T-helper 2 cell treated with Interferon-gamma antibody and Interleukin-4, amounts not matched to agents 100 ng/mL and 5 ng/mL, for 36 hours (primary cell): Measurements from ENCODE around the gene DLL3. TPM values are rescaled to one million over a fixed set of nuclear protein-coding genes. Genes with fewer than 3 reads are reported as not detected.

Experiments
- intact Hi-C: fragments of 100-400 bp; cut with micrococcal nuclease; formaldehyde crosslinking; loops from one replicate; pipeline ENCODE4 v1.15.1; 2023
- total RNA-seq: library from RNA; stranded (reverse); gene quantifications from 2 replicates; pipeline ENCODE4 v1.2.3, GENCODE V29; 2022

DLL3 gene
- total RNA-seq, 1 donor from 2014 or later: 0.73 TPM

DNA sequence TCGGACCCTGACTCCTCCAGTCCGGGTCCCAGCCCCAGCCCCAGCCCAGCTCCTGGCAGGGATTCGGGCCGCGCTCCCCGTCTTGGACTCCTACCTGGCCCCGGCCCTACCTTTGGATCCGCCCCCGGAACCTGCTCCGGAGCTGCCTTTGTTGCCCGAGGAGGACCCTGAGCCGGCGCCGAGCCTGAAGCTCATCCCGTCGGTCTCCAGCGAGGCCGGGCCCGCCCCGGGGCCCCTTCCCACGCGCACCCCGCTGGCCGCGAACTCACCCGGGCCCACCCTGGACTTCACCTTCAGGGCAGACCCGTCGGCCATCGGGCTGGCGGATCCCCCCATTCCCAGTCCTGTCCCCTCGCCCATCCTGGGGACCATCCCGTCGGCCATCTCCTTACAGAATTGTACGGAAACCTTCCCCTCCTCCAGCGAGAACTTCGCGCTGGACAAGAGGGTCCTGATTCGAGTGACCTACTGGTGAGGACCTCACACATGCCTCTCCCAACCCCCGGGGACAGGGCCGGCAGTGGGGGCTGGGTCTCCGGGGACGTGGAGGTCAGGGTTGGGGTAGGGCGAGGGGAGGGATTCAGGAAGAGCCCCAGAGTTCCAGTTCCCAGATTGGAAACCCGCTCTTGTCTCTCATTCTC lies 16.9 kb downstream of the DLL3 start:
- intact Hi-C loops: no loop called here

DNA sequence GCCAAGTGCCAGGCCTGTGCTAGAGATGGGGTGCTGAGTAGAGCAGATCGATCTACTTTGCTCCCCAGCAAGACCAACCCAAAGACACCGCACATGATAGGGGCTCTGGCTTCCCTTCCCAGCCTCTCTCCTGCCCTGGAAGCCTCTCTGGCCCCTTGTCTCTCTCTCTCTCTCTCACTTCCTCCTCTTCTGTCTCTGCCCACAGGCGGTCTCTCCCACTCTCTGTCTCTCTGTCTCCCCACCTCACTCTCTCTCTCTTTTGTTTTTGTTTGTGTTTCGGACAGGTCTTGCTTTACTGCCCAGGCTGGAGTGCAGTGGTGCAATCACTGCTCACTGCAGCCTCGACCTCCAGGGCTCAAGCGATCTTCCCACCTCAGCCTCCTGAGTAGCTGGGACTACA lies 17.5 kb downstream of the DLL3 start:
- intact Hi-C loops: no loop called here

DNA sequence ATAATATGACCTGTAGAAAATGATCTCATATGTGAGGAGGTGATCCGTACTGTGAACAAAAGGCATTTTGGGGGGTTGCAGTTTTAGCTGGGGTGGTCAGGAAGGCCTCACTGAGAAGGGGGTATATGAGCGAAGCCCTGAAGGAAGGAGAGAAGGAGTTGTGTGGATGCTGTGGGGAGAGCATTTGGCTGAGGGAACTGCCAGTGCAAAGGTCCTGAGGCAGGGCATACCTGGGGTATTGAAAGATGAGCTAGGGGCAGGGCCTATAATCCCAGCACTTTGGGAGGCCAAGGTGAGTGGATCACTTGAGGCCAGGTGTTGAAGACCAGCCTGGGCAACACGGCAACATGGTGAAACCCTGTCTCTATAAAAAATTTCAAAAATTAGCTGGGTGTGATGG lies 18.7 kb downstream of the DLL3 start:
- intact Hi-C loops: no loop called here

DNA sequence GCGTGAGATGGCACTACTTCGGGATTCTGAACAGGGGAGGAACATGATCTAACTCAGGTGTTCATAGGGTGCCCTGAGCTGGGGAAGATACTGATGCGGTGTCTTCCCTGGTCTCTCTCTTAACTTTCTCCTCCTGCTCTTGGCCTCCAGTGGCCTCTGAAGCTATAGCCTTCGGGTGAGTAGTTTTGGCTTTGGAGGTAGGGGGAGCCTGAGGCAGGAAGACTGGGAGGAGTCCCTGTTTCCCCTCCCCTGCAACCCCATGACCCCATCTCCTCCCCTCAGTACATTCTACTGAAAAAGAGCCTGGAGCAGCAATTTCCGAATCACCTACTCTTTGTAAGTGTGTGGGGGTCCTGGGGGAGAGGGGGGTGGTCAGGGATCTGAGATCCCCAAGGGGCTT lies 19.7 kb downstream of the DLL3 start:
- intact Hi-C loops: no loop called here

DNA sequence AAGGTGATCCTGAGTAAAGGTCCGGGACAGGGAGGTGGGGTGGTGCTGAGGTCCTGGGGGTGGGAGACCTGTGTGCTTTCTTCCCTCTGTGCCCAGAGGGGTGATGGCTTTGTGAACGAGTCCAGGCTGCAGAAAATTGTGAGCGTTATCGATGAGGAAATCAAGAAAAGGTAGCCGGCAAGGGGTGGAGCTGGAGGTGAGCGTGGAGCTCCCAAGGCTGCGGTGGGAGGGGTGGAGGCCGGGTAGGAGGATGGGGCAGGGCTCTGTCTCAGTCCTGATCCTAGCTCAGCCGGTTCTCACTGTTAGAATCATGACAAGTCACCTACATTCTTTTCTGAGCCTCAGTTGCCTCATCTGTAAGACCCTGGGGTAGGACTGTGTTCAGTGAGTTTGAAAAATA lies 20.2 kb downstream of the DLL3 start:
- intact Hi-C loops: no loop called here

DNA sequence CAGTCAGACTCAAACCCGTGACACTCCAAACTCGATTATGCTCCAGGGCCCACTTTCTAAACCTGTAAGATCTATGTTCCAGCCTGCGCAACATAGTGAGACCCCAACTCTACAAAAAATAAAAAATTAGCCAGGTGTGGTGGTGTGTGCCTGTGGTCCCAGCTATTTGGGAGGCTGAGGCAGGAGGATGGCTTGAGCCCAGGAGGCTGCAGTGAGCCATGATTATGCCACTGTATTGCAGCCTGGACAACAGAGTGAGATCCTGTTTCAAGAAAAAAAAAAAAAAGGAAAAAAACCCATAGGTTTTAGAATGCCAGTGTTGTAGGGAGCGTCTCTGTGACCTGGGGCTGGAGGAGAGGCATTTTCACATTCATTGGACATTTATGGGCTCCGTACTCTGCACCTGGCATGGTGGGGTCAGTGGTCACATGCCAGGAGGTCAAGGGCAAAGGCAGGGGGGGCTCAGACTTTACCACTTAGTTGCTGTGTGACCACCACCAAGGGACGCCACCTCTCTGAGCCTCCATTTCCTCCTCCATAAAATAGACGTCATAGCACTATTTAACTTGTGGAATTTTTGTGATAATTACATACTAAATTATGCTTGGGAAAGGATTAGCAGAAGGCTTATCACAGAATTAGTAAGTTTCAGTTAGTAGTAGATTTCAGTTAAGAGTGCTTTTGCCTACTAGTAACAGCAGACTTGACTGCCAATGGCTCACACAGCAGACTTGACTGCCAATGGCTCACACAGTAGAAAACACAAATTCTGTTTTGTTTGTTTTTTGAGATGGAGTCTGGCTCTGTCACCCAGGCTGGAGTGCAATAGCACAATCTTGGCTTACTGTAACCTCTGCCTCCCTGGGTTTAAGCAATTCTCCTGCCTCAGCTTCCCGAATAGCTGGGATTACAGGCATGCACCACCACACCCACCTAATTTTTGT lies 22.1 kb downstream of the DLL3 start:
- intact Hi-C loops: no loop called here

DNA sequence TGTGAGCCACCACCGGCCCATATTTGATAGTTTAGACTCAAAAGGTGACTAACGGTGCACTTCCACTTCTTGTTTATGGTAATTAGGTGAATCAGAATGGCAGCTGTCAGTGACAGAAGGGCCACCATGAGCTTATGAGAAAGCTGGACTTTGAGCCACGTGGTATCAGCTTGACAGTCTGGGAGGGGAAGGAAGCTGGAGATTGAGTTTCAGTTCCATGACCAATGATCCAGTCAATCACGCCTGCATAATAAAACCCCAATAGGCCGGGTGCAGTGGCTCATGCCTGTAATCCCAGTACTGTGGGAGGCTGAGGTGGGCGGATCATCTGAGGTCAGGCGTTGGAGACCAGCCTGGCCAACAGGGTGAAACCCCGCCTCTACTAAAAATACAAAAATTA lies 25.7 kb downstream of the DLL3 start:
- intact Hi-C loops: no loop called here

DNA sequence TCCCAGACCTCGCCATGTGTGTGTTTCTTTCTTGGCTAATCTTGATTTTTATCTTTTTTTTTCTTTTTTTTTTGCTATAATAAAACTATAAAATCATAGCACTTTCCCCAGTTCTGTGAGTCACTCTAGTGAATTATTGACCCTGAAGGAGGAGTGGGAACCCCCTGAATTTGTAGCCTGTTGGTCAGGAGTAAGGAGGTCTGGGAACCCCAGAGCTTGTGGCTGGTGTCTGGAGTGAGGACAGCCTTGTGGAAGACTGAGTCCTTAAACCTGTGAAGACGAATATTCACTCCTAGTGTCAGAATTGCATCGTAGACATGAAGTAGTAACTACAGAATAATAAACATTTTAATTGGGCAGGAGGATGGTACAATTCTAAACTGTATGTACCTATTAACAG lies 26.5 kb downstream of the DLL3 start:
- intact Hi-C loops: no loop called here

DNA sequence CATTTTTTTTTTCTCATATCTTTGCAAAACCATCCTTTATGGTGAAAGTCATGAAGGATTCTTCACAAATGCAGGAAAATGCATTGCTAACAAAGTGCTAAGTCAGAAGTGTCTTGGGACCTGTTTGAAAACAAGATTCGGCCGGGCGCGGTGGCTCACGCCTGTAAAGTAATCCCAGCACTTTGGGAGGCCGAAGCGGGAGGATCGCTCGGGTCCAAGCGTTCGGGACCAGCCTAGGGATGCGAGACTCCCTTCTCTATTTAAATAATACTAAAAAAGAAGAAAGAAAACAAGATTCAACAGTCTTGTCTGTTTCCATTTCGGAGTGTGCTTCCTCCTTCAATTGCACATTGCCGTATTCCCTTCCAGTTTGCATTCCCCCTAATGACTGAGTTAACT lies 33.1 kb downstream of the DLL3 start:
- intact Hi-C loops: loop anchor here (1.0 to 10.0 kb wide), 7 partner anchors 29 to 407 kb away; partner anchors contain the start of genes PAK4, PLEKHG2 and TIMM50

DNA sequence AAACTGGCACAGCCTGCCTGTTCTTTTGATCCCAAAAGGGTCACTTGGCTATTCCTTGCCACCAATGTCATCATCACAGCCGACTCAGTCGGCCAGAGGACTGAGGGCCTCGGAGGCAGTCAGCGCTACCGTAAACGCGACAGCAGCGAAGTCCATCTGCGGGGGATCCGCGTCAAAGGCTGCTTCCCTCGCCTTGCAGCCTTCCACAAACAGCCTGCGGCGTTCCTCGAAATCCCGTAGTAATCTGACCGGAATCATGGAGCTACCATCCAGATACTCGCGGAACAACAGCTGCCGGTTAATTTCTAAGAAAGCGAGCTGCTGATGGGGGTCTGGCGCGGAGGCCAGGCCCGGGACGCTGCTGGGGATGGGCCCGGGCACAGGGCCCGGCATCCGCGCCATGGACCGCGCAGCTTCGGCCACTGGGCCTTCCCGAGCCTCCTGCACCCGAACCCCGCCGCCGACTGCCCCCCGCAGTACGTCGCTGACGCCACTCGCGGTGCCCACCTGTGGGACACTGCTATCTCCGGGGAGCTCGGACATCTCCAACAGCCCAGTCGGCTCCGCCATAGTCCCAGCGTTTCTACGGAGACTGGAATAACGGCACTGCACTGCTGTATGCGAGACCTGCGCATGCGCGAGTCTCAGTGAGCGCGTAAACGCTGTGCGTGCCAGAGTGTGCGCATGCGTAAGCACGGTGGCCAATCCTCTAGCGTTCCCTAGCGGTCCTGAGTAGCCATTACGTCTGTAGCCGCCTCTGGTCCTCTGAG lies 33.7 kb downstream of the DLL3 start, which contains the start of gene EID2B:
Gene EID2B (minus strand): TSS at position 620 of the 770 bp plus-strand sequence. CDS start 50 bp downstream, at position 570.
- intact Hi-C loops: loop anchor here (1.0 to 10.0 kb wide), 7 partner anchors 29 to 408 kb away; partner anchors contain the start of genes PAK4, PLEKHG2 and TIMM50

DNA sequence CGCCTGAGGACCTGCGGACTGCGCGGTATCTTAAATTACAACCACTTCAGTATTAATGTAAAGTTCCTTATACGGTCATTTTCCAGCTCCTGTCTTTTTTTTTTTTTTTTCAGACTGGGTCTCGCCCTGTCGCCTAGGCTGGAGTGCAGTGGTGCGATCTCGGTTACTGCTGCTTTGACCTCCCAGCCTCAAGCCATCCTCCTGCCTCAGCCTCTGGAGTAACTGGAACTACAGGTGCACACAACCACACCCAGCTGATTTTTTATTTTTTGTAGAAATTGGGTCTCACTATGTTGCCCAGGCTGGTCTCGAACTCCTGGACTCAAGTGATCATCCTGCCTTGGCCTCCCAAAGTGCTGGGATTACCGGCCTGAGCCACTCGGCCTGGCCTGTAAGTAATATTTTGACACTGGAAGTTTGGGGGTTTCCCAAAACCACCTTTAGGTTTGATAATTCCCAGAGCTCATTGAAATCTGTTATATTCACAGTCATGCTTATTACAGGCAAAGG lies 34.3 kb downstream of the DLL3 start:
- intact Hi-C loops: loop anchor here (2.0 to 10.0 kb wide), 3 partner anchors 52 to 408 kb away; partner anchors contain the start of genes PAK4 and TIMM50

DNA sequence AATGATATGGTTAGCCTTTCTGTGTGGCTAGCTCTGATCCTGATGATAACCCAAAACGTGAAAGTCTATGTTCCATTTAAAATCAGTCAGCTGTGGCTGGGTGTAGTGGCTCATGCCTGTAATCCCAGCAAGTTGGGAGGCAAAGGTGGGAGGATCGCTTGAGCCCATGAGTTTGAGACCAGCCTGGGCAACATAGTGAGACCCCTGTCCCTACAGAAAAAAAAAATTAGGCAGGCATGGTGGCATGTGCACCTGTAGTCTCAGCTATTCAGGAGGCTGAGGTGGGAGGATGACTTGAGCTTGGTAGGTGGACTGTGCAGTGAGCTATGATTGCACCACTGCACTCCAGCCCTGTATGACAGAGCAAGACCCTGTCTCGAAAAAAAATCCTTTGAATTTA lies 35.0 kb downstream of the DLL3 start:
- intact Hi-C loops: loop anchor here (2.0 to 10.0 kb wide), 3 partner anchors 53 to 409 kb away; partner anchors contain the start of genes PAK4 and TIMM50

DNA sequence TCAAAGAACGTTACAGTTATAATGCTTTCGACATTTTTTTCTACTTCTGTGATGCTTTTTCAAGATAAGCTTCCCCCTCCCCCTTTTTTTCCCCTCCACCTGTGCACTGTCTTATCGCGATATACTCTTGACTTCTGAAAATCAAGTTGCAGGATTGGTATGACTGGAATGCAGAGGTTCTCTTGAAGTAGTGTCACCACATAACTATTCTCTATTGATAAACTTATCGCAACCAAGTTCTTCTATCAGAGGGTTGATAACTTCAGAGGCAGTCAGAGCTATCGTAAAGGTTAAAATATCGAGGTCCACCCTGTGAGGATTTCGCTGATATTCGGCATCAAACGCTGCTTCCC lies 40.4 kb downstream of the DLL3 start:
- intact Hi-C loops: loop anchor here (10.0 kb wide), 1 partner anchor 414 kb away; the partner anchor contains the start of gene PAK4

DNA sequence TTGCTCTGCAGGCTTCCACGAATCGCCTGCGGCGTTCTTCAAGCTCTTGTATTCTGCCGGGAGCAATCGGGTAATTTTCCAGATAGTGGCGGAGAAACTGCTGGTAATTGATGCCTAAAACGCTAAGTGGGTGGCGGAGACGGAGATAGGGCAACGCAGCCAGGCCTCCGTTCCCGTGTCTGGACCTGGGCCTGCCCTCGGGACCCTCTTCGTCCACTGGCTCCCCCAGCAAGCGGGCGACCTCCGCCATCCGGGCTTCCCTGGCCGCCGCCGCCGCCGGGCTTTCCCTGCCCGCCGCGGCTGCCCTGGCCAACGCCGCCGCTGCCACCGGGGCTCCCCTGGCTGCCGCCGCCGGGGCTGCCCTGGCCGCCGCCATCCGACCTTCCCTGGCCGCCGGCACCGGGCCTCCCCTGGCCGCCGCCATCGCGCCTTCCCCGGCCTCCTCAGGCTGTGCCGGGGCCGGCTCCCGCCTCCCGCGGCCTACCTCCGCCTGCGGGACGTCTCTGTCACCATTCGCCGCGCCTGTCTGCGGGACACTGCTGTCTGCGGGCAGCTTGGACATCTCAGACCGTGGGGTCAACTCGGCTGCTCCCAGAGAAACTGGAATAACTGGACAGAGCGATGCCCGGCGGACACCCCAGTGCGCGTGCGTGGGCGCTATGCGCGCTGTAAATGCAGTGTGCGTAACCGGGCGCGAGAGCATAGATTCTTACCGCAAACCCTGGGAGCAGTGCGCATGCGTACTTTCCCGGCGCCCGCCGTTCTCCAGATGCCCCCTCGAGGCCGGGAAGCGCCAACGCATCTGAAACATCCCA lies 41.0 kb downstream of the DLL3 start, which contains the start of gene EID2:
Gene EID2 (minus strand): TSS at position 644 of the 815 bp plus-strand sequence. CDS start 82 bp downstream, at position 562.
- intact Hi-C loops: loop anchor here (5.0 to 10.0 kb wide), 2 partner anchors 308 to 415 kb away; partner anchors contain the start of genes FBL and PAK4

DNA sequence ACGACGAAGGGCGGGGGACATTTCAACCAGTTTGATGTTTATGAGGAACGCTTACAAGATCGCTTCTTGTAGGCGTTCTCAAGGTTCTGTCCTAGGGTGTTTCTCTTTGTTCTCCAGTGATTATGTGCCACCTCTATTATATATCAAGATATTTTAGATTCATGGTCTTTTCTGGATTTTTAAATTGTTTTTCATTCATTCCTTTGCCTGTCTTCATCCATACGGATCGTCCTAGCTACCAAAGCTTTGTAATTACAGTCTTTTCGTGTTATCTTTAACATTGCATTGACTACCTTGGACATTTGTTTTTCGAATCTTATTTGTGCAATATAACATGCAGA lies 41.6 kb downstream of the DLL3 start:
- intact Hi-C loops: loop anchor here (5.0 kb wide), 1 partner anchor 307 kb away; the partner anchor contains the start of gene FBL

DNA sequence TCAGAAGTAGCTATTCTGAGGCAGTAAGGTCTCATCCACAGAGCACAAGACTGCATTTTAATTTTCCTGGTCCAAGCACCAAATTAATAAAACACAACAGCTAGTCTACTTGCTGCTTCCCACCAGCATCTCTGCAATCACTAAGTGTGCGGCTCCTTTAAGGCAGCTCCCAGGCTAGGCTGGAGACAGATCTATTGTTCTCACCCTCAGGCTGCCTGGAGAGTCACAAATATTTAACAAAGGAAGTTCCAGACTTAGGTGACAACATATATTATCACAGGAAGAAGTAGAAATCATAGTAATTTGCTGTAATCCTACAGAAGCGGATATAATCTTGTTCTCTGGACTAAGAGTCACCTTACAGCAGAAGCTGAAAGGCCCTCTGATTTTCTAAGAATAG lies 43.5 kb downstream of the DLL3 start:
- intact Hi-C loops: loop anchor here (5.0 kb wide), 1 partner anchor 305 kb away; the partner anchor contains the start of gene FBL

DNA sequence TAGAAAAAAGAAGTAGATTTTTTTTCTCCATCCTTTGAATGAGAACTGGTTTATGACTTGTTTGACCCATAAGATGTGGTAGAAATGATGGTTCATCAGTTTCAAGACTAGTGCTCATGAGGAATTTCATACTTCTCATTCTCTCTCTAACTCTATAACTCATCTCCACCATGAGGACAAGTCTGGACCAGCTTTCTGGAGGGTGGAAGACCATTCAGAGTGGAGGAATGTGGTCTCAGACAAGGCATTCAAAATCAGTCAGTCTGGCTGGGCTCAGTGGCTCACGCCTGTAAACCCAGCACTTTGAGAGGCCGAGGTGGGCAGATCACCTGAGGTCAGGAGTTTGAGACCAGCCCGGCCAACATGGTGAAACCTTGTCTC lies 44.7 kb downstream of the DLL3 start:
- intact Hi-C loops: loop anchor here (5.0 kb wide), 1 partner anchor 304 kb away; the partner anchor contains the start of gene FBL

DNA sequence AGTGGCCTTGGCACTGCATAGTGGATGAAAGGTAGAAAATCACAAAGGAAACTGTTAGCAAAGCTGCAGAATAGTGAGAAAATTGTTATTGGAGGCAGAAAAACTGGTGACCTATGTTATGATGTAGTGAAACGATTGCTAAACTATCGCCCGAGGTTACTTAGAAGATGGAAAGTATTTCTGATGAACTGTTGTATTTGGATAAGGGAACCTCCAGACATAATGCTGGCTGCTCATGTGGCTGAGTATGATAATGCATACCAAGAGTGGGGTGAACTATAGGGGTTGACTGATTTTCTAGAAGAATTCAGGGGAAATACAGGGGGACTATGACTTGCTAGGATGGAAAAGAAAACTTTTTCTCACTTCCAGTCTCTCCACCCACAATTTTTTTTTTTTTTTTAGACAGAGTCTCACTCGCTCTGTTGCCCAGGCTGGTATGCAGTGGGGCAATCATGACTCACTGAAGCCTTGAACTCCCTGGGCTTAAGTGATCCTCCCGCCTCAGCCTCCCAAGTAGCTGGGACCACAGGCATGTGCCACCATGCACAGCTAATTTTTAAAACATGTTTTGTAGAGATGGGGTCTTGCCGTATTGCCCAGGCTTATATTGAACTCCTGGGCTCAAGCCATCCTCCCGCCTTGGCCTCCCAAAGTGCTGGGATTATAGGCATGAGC lies 45.6 kb downstream of the DLL3 start:
- intact Hi-C loops: loop anchor here (5.0 kb wide), 1 partner anchor 303 kb away; the partner anchor contains the start of gene FBL

DNA sequence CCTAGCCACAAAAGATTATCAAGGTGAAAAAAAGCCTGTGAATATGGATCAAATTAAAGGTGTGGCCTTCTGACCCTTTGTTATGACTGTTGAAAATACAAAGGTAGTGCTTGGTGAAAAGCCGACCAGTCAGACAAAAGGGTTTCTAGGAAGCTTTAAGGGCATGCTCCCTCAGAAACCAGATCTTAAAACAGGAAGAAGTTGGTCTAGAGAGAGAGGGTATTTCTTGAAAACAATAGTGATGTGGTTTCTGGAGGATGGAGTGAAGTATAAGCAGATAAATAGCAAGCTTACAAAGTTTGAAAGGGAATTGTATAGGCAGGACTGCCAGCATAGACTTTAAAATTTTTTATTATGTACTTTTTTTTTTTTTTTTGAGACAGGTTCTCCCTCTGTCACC lies 46.2 kb downstream of the DLL3 start:
- intact Hi-C loops: loop anchor here (5.0 kb wide), 1 partner anchor 302 kb away; the partner anchor contains the start of gene FBL
